Natural killer cell treated with Interleukin-12 subunit alpha and Interleukin-12 subunit beta and Interleukin-15 and Interleukin-18, amount 100 ng/mL, for 72 hours (primary cell): ENCODE measurements around the gene KRTAP4-2. TPM values are rescaled to one million over a fixed set of nuclear protein-coding genes. Genes with fewer than 3 reads are reported as not detected.
"Not testable (repeated sequence)": the region's sequence is repeated elsewhere in the genome, so short reads cannot be mapped to it uniquely, and the experiment has no call there.

ENCODE experiments used
- ATAC-seq, 2 donors: fragments of 150-1000 bp; cut with Tn5 transposase in 1 of 2; sonication (Bioruptor Pico), chemical (Tn5 transposase) in 1 of 2; 2 replicates each; pipeline ENCODE4 v1.10.0; 2021
- DNase-seq: peaks from one replicate; pipeline ENCODE4 v3.0.0; 2022; ENCODE audit warnings: low spot score
- H3K27ac Mint-ChIP-seq, 2 donors: 1 replicate in 1 of 2; 2 replicates in 1 of 2; pipeline ENCODE4 v1.8.0; 2022; ENCODE audit warnings: mixed read lengths in 2 of 2, mild to moderate bottlenecking in 1 of 2, moderate library complexity in 1 of 2
- H3K27me3 Mint-ChIP-seq, 2 donors: 1 replicate in 1 of 2; 2 replicates in 1 of 2; pipeline ENCODE4 v1.8.0; 2022; ENCODE audit warnings: mixed read lengths in 2 of 2
- H3K36me3 Mint-ChIP-seq: one replicate; pipeline ENCODE4 v1.8.0; 2022; ENCODE audit warnings: mixed read lengths
- H3K4me1 Mint-ChIP-seq, 2 donors: 1 replicate in 1 of 2; 2 replicates in 1 of 2; pipeline ENCODE4 v1.8.0; 2022; ENCODE audit warnings: low read depth in 2 of 2, mixed read lengths in 2 of 2, mild to moderate bottlenecking in 1 of 2
- H3K4me3 Mint-ChIP-seq: one replicate; pipeline ENCODE4 v1.8.0; 2022; ENCODE audit warnings: mixed read lengths
- H3K9me3 Mint-ChIP-seq: 2 replicates; pipeline ENCODE4 v1.8.0; 2022; ENCODE audit warnings: mixed read lengths
- total RNA-seq, 2 donors: library from RNA; stranded (reverse); gene quantifications; one replicate each; pipeline ENCODE4 v1.2.3, GENCODE V29; 2022

KRTAP4-2 gene
- total RNA-seq, 2 donors from 2014 or later, result not detected

DNA sequence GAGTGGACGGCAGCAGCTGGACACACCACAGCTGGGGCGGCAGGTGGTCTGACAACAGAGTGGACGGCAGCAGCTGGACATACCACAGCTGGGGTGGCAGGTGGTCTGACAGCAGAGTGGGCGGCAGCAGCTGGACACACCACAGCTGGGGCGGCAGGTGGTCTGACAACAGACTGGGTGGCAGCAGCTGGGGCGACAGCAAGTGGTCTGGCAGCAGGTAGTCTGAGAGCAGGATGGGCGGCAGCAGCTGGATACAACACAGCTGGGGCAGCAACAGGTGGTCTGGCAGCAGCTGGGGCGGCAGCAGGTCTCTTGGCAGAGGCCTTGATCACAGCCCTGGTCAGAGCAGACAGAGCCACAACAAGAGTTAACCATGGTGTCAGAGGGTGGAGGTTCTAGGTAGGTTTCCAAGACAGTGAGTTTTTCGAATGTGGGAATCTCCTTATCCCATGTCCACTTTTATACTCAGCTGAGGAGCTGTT, 6.5 kb upstream of the KRTAP4-2 start, which contains the start of gene KRTAP4-1:
KRTAP4-1 (minus strand) TSS at position 432 of the 482 bp plus-strand sequence; CDS start at position 375, 57 bp downstream.
- Mint-ChIP-seq H3K9me3 (no peaks in the 10 kb centered on the region), H3K36me3 (no peaks in the 10 kb centered on the region), H3K27me3 (peaks cover 24 to 30% of the 10 kb centered on the region in 2 donors), H3K4me1 (no peaks in the 10 kb centered on the region), H3K4me3 (no peak within 1 kb of the TSS), H3K27ac (no peak within 1 kb of the TSS)
- DNase-seq (no peak), ATAC-seq (no peak)

DNA sequence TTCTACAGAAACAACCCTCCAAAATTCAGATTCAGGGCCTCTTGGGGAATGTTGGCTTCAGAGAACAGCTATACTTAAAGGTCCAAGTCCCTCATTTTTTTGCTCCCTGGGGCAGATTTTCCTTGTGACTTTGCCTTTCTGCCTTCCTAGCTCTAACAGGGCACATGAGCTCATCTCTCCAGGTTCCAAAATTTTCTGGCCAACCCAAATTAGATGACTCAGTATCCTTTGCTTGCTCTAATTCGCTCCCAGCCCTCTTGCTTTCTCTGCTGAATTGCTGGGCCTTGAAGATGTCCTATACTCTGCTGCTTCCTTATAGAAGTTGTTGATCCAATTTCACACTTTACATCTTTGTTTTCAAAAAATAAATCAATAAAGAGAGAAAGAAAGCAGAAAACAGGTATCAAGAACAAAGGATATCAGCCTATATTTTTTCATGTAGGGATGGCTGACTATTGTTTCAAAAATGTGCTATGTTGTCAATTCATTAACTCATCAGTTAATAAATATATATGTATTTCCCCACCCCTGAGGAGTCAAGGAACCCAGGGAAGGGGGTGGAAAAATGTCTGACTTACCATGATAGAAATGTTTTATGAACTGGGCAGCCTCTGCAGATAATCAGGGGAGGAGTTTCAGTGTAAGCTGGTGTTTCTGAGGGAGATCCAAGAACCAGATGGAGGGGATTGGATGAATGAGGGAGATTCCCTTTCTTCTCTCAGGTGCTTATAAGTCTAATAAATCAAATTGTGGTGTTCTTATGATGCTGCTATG, 1.0 kb upstream of the KRTAP4-2 start:
- no peak for ATAC-seq
- no peak for DNase-seq
- no peaks in the 10 kb centered on the region for H3K9me3 Mint-ChIP-seq
- H3K36me3 Mint-ChIP-seq, result no peaks in the 10 kb centered on the region
- no peaks in the 10 kb centered on the region for H3K4me1 Mint-ChIP-seq
- no peak overlapping the region for H3K27ac Mint-ChIP-seq
- no peak overlapping the region for H3K4me3 Mint-ChIP-seq
- peaks cover 13 to 31% of the 10 kb centered on the region in 2 donors for H3K27me3 Mint-ChIP-seq

DNA sequence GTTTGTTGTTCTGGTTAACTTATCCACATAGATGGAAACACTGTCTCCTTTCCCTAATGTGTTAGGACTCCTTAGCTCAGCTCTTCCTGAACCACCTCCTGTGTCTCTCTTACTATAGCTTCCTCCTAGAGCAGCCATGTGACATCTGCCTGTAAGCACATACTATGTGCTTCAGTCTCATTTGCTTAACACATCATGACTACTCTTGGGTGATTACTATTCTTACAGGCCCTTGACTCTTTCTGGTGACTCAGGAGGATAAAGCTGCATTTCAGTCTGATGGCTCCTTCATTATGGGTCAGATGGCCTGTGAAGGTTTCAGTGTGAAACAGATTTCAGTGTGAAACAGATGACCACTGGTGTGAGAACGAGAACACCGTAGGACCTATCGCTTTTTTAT, 320 bp upstream of the KRTAP4-2 start:
- no peak overlapping the region for H3K27ac Mint-ChIP-seq
- H3K4me1 Mint-ChIP-seq, result no peaks in the 10 kb centered on the region
- no peak for ATAC-seq
- DNase-seq, result no peak
- no peaks in the 10 kb centered on the region for H3K9me3 Mint-ChIP-seq
- no peak overlapping the region for H3K4me3 Mint-ChIP-seq
- H3K36me3 Mint-ChIP-seq, result no peaks in the 10 kb centered on the region
- peaks cover 9 to 29% of the 10 kb centered on the region in 2 donors for H3K27me3 Mint-ChIP-seq

DNA sequence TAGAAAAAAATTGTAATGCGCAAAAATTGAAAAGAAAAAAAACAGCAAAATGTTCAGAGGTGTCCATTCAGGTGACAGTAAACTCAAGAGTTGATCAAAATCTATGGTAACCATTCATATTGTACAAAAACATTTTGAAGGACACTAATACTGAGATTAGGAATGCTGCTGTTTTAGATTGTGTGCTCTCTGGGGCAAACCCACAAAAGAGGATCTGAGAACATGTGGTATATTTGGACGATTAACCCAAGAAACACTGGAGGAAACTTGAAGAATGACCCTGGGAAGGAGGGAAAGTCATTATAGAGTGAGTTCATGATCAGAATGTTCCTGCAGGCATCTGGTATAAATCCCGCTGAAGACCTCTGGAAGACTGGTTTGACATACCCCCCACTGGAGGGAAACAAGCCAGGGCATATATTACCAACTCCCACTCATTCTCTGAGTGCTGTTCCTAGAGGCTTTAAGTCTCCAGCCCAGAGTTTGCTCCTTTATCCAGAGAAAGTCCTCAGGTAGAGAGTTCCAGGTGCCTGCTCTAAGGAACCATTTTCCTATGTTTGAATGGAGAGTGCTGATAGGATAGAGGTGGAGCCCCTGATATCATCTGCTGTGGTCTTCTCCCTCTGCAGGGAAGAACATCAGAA, 1.2 kb downstream of the KRTAP4-2 start:
- Mint-ChIP-seq H3K27ac (no peak overlapping the region), H3K27me3 (peaks cover 7 to 31% of the 10 kb centered on the region in 2 donors), H3K4me3 (no peak overlapping the region), H3K4me1 (no peaks in the 10 kb centered on the region), H3K36me3 (no peaks in the 10 kb centered on the region), H3K9me3 (no peaks in the 10 kb centered on the region)
- ATAC-seq (no peak), DNase-seq (no peak)

DNA sequence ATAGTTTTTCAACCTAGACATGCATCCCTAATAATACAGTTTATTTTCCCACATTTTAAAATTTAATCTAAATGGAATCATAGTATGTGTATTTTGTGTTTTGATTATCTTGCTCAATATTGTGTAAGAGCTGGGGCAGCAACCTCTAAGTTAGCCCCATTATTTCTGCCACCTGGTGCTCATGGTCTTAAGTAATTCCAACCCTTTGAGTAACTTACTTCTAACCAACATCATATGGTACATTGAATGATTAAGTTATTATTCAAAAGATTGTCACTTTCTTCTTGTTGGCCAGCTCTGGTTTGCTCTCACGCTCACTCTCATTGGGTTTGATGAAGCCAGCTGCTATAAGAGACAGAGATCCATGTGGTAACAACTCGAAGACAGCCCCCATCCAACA, 6.1 kb downstream of the KRTAP4-2 start:
- Mint-ChIP-seq H3K4me1 (no peaks in the 10 kb centered on the region), H3K9me3 (no peaks in the 10 kb centered on the region), H3K27me3 (peaks cover 11 to 24% of the 10 kb centered on the region in 2 donors), H3K4me3 (no peak overlapping the region), H3K36me3 (no peaks in the 10 kb centered on the region), H3K27ac (no peak overlapping the region)
- ATAC-seq, result no peak
- DNase-seq, result no peak

DNA sequence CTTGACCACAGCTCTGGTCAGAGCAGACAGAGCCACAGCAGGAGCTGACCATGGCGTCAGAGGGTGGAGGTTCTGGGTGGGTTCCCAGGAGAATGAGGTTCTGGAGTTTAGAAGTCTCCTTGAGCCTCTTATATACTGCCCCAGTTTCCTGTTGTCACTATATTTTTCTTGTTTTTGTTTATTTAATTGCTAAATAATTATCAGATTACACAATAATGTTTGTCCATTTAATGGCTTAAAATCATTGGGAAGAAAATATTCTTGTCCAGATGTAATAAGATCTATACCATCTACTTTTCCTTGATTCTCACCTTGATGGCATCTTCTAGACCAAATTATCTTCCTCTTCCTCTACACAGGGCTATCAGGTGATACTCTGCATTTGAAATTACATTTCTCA, 9.9 kb downstream of the KRTAP4-2 start, which contains the start of gene KRTAP4-3:
KRTAP4-3 (minus strand) TSS at position 101 of the 400 bp plus-strand sequence; CDS start at position 52, 49 bp downstream.
- Mint-ChIP-seq H3K27me3 (peaks cover 13 to 14% of the 10 kb centered on the region in 2 donors), H3K27ac (no peak within 1 kb of the TSS), H3K4me3 (no peak within 1 kb of the TSS), H3K36me3 (no peaks in the 10 kb centered on the region), H3K9me3 (no peaks in the 10 kb centered on the region), H3K4me1 (no peaks in the 10 kb centered on the region)
- ATAC-seq, result no peak
- no peak for DNase-seq

DNA sequence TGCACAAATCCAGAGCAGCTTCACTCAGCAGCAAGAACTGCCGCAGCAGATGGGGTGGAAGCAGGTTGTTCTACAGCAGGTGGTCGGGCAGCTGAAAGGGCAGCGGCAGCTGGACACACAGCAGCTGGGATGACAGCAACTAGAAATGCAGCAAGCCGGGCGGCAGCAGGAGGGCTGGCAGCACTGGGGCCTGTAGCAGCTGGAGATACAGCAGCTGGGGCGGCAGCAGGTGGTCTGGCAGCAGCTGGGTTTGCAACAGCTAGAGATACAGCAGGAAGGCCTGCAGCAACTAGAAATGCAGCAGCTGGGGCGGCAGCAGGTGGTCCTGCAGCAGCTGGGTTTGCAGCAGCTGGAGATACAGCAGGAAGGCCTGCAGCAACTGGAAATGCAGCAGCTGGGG, 10.5 kb downstream of the KRTAP4-2 start:
- no peak for ATAC-seq
- Mint-ChIP-seq H3K4me3 (no peak overlapping the region), H3K27ac (no peak overlapping the region)

DNA sequence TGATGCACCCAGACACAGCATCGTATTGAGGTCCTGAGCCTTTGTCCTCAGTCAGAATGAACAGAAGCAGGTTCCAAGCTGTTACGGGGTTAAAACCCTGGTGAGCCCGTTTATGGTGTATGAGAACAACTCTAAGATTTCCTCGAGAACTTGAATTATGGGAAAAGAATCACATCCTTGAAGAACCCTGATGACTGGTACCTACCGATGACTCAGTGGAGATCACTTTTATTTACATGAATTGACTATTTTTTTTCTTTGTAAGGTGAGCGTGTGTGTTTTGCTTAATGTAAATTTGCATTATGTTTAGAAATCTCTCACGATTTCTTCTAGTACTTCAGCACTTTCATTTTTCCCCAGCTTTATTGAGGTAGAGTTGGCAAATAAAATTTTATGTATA, 14.2 kb downstream of the KRTAP4-2 start:
- H3K36me3 Mint-ChIP-seq, result no peaks in the 10 kb centered on the region
- DNase-seq (no peak), ATAC-seq (no peak)
- H3K4me3 Mint-ChIP-seq, result no peak overlapping the region
- H3K9me3 Mint-ChIP-seq, result no peaks in the 10 kb centered on the region
- H3K27ac Mint-ChIP-seq, result no peak overlapping the region
- H3K27me3 Mint-ChIP-seq, result peaks cover 10 to 12% of the 10 kb centered on the region in 2 donors
- H3K4me1 Mint-ChIP-seq, result no peaks in the 10 kb centered on the region

More for the DNA sequence above, 10.5 kb downstream of the KRTAP4-2 start:
- Mint-ChIP-seq H3K4me1 (no peaks in the 10 kb centered on the region), H3K36me3 (no peaks in the 10 kb centered on the region), H3K27me3 (peaks cover 15 to 16% of the 10 kb centered on the region in 2 donors), H3K9me3 (no peaks in the 10 kb centered on the region)
- no peak for DNase-seq

DNA sequence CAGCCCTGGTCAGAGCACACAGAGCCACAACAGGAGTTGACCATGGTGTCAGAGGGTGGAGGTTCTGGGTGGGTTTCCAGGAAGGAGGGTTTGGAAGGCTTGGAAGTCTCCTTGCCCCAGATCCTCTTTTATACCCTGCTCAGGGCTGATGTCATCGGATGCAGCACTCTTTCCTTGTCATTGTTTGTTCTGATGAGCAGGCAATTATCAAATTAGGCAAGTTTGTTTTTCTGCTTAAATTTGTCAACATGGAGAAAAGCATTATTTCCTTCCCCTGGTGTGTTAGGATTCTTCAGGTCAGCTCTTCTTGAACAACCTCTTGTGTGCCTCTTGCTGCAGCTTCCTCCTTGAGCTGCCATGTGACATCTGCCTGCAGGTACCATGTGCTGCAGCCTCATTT, 17.4 kb downstream of the KRTAP4-2 start, which contains the start of gene KRTAP4-4:
KRTAP4-4 (minus strand) TSS at position 101 of the 400 bp plus-strand sequence; CDS start at position 44, 57 bp downstream.
- no peak for DNase-seq
- Mint-ChIP-seq H3K4me1 (no peaks in the 10 kb centered on the region), H3K36me3 (no peaks in the 10 kb centered on the region), H3K27me3 (peaks cover 27 to 41% of the 10 kb centered on the region in 2 donors), H3K27ac (no peak within 1 kb of the TSS), H3K4me3 (no peak within 1 kb of the TSS), H3K9me3 (no peaks in the 10 kb centered on the region)
- ATAC-seq, result no peak

DNA sequence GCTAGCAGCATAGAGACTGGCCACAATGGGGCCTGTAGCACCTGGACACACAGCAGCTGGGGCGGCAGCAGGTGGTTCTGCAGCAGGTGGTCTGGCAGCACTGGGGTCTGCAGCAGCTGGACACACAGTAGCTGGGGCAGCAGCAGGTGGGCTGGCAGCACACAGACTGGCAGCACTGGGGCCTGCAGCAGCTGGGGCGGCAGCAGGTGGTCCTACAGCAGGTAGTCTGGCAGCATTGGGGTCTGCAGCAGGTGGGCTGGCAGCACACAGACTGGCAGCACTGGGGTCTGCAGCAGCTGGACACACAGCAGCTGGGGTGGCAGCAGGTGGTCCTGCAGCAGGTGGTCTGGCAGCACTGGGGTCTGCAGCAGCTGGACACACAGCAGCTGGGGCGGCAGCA, 17.8 kb downstream of the KRTAP4-2 start:
- H3K36me3 Mint-ChIP-seq, DNase-seq, ATAC-seq, H3K9me3 Mint-ChIP-seq, H3K4me1 Mint-ChIP-seq, H3K27ac Mint-ChIP-seq, H3K4me3 Mint-ChIP-seq: not testable (repeated sequence)
- peaks cover 29 to 46% of the 10 kb centered on the region in 2 donors for H3K27me3 Mint-ChIP-seq

DNA sequence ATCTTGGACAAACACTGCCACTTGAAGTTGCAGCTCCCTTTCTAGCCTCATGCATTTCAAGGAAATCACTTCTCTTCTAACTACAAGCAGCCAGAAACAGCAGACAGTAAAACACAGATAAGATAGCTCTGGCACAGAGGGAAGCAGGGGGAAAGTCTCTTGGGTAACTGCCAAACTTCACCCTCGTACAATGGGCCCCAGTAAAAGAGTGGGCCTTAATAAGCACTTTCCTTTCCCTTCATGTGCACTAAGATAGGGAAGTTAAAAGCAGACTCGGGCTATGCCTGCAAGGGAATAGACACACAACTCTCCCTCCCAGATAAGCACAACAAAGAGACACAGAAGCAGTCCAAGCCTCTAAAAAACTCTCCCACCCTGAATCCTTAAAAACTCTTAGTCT, 24.2 kb downstream of the KRTAP4-2 start:
- H3K9me3 Mint-ChIP-seq, result no peaks in the 10 kb centered on the region
- no peak overlapping the region for H3K27ac Mint-ChIP-seq
- H3K4me1 Mint-ChIP-seq, result no peaks in the 10 kb centered on the region
- ATAC-seq (no peak), DNase-seq (no peak)
- H3K36me3 Mint-ChIP-seq, result no peaks in the 10 kb centered on the region
- no peak overlapping the region for H3K4me3 Mint-ChIP-seq
- peaks cover 34 to 62% of the 10 kb centered on the region in 2 donors for H3K27me3 Mint-ChIP-seq

DNA sequence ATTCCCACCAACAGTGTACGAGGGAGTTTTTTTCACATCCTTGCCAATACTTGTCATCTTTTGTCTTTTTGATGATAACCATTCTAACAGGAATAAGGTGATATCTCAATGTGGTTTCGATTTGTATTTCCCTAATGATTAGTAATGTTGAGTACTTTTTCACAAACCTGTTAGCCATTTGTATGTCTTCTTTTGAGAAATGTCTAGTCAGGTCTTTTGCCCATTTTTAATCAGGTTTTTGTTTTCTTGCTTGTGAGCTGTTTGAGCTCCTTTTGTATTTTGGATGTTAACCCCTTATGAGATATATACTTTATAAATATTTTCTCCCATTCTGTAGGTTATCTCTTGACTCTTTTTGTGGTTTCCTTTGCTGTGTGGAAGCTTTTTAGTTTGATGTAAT, 26.5 kb downstream of the KRTAP4-2 start:
- Mint-ChIP-seq H3K27me3 (peaks cover 32 to 54% of the 10 kb centered on the region in 2 donors), H3K4me3 (no peak overlapping the region), H3K36me3 (no peaks in the 10 kb centered on the region), H3K4me1 (no peaks in the 10 kb centered on the region), H3K9me3 (no peaks in the 10 kb centered on the region), H3K27ac (no peak overlapping the region)
- ATAC-seq, result no peak
- no peak for DNase-seq

DNA sequence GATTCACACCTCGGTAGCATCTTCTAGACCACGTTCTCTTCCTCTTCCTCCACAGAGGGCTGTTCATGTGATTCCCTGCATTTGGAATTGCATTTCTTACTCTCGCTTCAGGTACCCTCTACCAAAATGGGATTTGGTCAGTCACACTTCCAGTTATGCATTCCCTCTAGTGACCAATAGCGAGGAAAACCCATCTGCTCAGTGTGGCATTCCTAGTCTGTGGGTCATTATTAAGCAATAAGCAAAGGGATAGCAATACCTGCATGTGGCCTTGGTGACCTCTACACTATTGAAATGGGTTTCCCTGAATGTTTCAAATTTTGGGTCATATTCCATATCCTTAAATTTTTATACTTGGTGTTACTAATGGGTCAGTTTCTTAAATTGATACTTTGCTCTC, 28.0 kb downstream of the KRTAP4-2 start:
- no peaks in the 10 kb centered on the region for H3K9me3 Mint-ChIP-seq
- no peak overlapping the region for H3K4me3 Mint-ChIP-seq
- ATAC-seq (no peak), DNase-seq (no peak)
- H3K36me3 Mint-ChIP-seq, result no peaks in the 10 kb centered on the region
- no peak overlapping the region for H3K27ac Mint-ChIP-seq
- H3K27me3 Mint-ChIP-seq, result peaks cover 28 to 50% of the 10 kb centered on the region in 2 donors
- H3K4me1 Mint-ChIP-seq, result no peaks in the 10 kb centered on the region

DNA sequence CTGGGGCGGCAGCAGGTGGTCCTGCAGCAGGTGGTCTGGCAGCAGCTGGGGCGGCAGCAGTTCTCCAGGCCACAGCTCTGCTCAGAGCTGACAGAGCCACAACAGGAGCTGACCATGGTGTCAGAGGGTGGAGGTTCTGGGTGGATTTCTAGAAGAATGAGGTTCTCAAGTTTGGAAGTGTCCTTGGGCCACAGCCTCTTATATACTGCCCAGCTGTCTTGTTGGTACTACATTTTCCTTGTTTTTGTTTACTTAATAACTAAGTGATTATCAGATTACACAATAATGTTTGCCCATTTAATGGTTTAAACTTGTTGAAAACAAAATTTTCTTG, 28.4 kb downstream of the KRTAP4-2 start, which contains the start of gene KRTAP4-5:
KRTAP4-5 (minus strand) TSS at position 174 of the 334 bp plus-strand sequence; CDS start at position 116, 58 bp downstream.
- Mint-ChIP-seq H3K9me3 (no peaks in the 10 kb centered on the region), H3K36me3 (no peaks in the 10 kb centered on the region), H3K4me1 (no peaks in the 10 kb centered on the region), H3K4me3 (no peak within 1 kb of the TSS), H3K27me3 (peaks cover 28 to 49% of the 10 kb centered on the region in 2 donors), H3K27ac (no peak within 1 kb of the TSS)
- DNase-seq (no peak), ATAC-seq (no peak)
